Measurements from ENCODE around the gene PHTF1.

- no peak for TF ChIP-seq POLR2A (IDR thresholded peaks at IDR 0.05)
- TF ChIP-seq CTCF (IDR thresholded peaks at IDR 0.05) = no peak
Measured at GRCh38 chr1:113747376-113747775, 11.9 kb downstream of the PHTF1 start.

Measured in prostate gland (tissue), 2 donors.